K562 (cell line): ENCODE measurements around the gene EFCAB7. TPM values are rescaled to one million over a fixed set of nuclear protein-coding genes. Genes with fewer than 3 reads are reported as not detected.

Experiments used
- ATAC-seq: fragments of 200-7000 bp; cut with Tn5 transposase; 3 replicates; pipeline ENCODE4 v1.9.1; 2020; ENCODE audit warnings: moderate library complexity
- BruUV-seq: library from RNA; stranded (reverse); fragments of 400-500 nt; replicated peaks from 2 replicates; lab custom pipeline; 2021; lab: Mats Ljungman, UMichigan
- CTCF ChIA-PET: fragments of 300-600 bp; formaldehyde crosslinking; extraction: SDS; loops from one replicate; lab custom pipeline; 2021; ENCODE audit warnings: low intra/inter-chr PET ratio; lab: Yijun Ruan, JAX
- POLR2A ChIA-PET: fragments of 300-600, 350-650 bp; sonication (Branson Sonifier 250); formaldehyde crosslinking; extraction: SDS; loops from one replicate; lab custom pipeline; 2021; ENCODE audit warnings: antibody characterized with exemption, inconsistent platforms; lab: Yijun Ruan, JAX
- DNase-seq, 4 experiments: peaks; one replicate each; pipeline versions ENCODE4 v3.0.0 to v3.0.0-alpha.2; 2011 to 2018; ENCODE audit warnings: low spot score in 3 of 4, mixed read lengths in 3 of 4; ENCODE audit errors: extremely low read depth in 1 of 4
- FAIRE-seq: peaks from 2 replicates; lab custom pipeline; 2011; peaks lifted over from hg19 to GRCh38; lab: Jason Lieb, UNC
- H2AFZ ChIP-seq: 2 replicates; pipeline ENCODE4 v1.6.0; 2011; ENCODE audit warnings: low read depth, low read length, control low read depth, inconsistent platforms
- H3K27ac ChIP-seq: fragments of 200-600 bp; 3 replicates; pipeline ENCODE4 v1.8.0; 2011; ENCODE audit warnings: low read depth, mild to moderate bottlenecking, control low read depth, inconsistent platforms, low read length, moderate library complexity, mixed read lengths; ENCODE audit errors: extremely low read depth
- H3K27me3 ChIP-seq, 2 experiments: fragments of 300-600 bp in 1 of 2; 2 replicates in 1 of 2; 3 replicates in 1 of 2; pipeline versions ENCODE4 v1.6.0 to v1.8.0; 2011; ENCODE audit warnings: inconsistent platforms in 2 of 2, low read length in 2 of 2, mild to moderate bottlenecking in 1 of 2, mixed read lengths in 1 of 2, moderate library complexity in 1 of 2; ENCODE audit not compliant: control insufficient read depth in 2 of 2, insufficient read depth in 2 of 2
- H3K36me3 ChIP-seq: fragments of 300-600 bp; 3 replicates; pipeline ENCODE4 v1.8.0; 2011; ENCODE audit warnings: mild to moderate bottlenecking, low read length, inconsistent platforms; ENCODE audit not compliant: control insufficient read depth, insufficient read depth
- H3K4me1 ChIP-seq, 2 experiments: fragments of 200-600 bp in 1 of 2; replicated peaks in 1 of 2; 2 replicates in 1 of 2; 3 replicates in 1 of 2; pipeline versions ENCODE4 v1.5.1 to v1.8.0; 2011; ENCODE audit warnings: inconsistent platforms in 2 of 2, low read length in 2 of 2, mild to moderate bottlenecking in 1 of 2, mixed read lengths in 1 of 2, moderate library complexity in 1 of 2; ENCODE audit not compliant: control insufficient read depth in 2 of 2, insufficient read depth in 2 of 2
- H3K4me2 ChIP-seq: 2 replicates; pipeline ENCODE4 v1.6.1; 2011; ENCODE audit warnings: low read length, control low read depth, inconsistent platforms, mixed read lengths; ENCODE audit not compliant: insufficient read depth
- H3K4me3 ChIP-seq: fragments of 200-600 bp; sonication (generic), shearing (Covaris generic); 2 replicates; pipeline ENCODE4 v1.5.1; 2016; ENCODE audit warnings: control low read depth, inconsistent platforms
- H3K79me2 ChIP-seq: fragments of 200-600 bp; 3 replicates; pipeline ENCODE4 v1.8.0; 2011; ENCODE audit warnings: low read length, inconsistent platforms; ENCODE audit not compliant: control insufficient read depth, insufficient read depth
- H3K9ac ChIP-seq, 2 experiments: 2 replicates each; pipeline versions ENCODE4 v1.6.0 to v1.6.1; 2011; ENCODE audit warnings: low read depth in 2 of 2, low read length in 2 of 2, control low read depth in 1 of 2, inconsistent platforms in 1 of 2, mild to moderate bottlenecking in 1 of 2, mixed read lengths in 1 of 2; ENCODE audit not compliant: insufficient read depth in 1 of 2
- H3K9me1 ChIP-seq: one replicate; pipeline ENCODE4 v1.6.0; 2011; ENCODE audit warnings: inconsistent platforms, mild to moderate bottlenecking, low read length, moderate library complexity; ENCODE audit not compliant: control insufficient read depth, insufficient read depth
- H3K9me3 ChIP-seq: replicated peaks from 2 replicates; pipeline ENCODE4 v1.5.1; 2011; ENCODE audit warnings: low read depth, low read length, inconsistent platforms; ENCODE audit not compliant: control insufficient read depth, insufficient read depth
- H4K20me1 ChIP-seq: replicated peaks from 2 replicates; pipeline ENCODE4 v1.6.1; 2011; ENCODE audit warnings: low read length, inconsistent platforms, mixed read lengths; ENCODE audit not compliant: control insufficient read depth, insufficient read depth
- BRCA1 ChIP-seq, 2 experiments: fragments of 450-650 bp in 1 of 2; sonication (generic) in 1 of 2; formaldehyde crosslinking in 1 of 2; IDR thresholded peaks; 2 replicates each; pipeline versions ENCODE4 v1.5.0 to v1.6.1; 2017 to 2020; ENCODE audit warnings: mild to moderate bottlenecking in 1 of 2, missing genetic modification reagents in 1 of 2
- GABPB1 ChIP-seq: sonication (generic); formaldehyde crosslinking; IDR thresholded peaks from 2 replicates; pipeline ENCODE4 v1.8.0; 2022; ENCODE audit warnings: mild to moderate bottlenecking, missing genetic modification reagents
- IRF2 ChIP-seq: sonication (generic); formaldehyde crosslinking; IDR thresholded peaks from 2 replicates; pipeline ENCODE4 v1.8.1; 2022; ENCODE audit warnings: mild to moderate bottlenecking, missing genetic modification reagents
- LCOR ChIP-seq: sonication (generic); formaldehyde crosslinking; IDR thresholded peaks from 2 replicates; pipeline ENCODE4 v1.8.0; 2022; ENCODE audit warnings: mild to moderate bottlenecking, missing genetic modification reagents
- NR1H2 ChIP-seq: sonication (generic); formaldehyde crosslinking; IDR thresholded peaks from 2 replicates; pipeline ENCODE4 v1.4.0; 2020; ENCODE audit warnings: mild to moderate bottlenecking, missing genetic modification reagents
- PHF21A ChIP-seq: fragments of 450-650 bp; IDR thresholded peaks from 2 replicates; pipeline ENCODE4 v1.6.1; 2017; ENCODE audit warnings: low read depth, borderline replicate concordance
- POLR2H ChIP-seq: IDR thresholded peaks from 2 replicates; pipeline ENCODE4 v1.6.1; 2016; ENCODE audit warnings: missing genetic modification characterization, low read depth, mild to moderate bottlenecking, control low read depth, missing compliant biosample characterization, moderate library complexity
- RBM22 ChIP-seq: fragments of 200-400 bp; formaldehyde crosslinking; IDR thresholded peaks from 2 replicates; pipeline ENCODE4 v1.6.1; 2018; ENCODE audit warnings: low read length, low read depth; ENCODE audit not compliant: poor library complexity, severe bottlenecking
- WGBS: fragments of 100-300 bp; shearing (Covaris generic); methylation state at CpG from one replicate; pipeline ENCODE4 v1.1.6; 2016; ENCODE audit warnings: low coverage, mixed read lengths; ENCODE audit not compliant: insufficient coverage; ENCODE audit errors: missing lambda C conversion rate; 5-methylcytosine and 5-hydroxymethylcytosine counted together
- in situ Hi-C: fragments of 300-500 bp; cut with MboI; formaldehyde crosslinking; loops from 4 replicates; pipeline ENCODE4 v1.15.0; 2018; ENCODE audit warnings: inconsistent platforms, mixed read lengths
- intact Hi-C: fragments of 100-400 bp; cut with micrococcal nuclease; formaldehyde crosslinking; loops from 2 replicates; pipeline ENCODE4 v1.14.2; 2022
- polyA plus RNA-seq, 8 experiments: library from polyadenylated mRNA; depleted of rRNA in 4 of 8; stranded (reverse) in 5 of 8; unstranded in 3 of 8; fragments of >200 nt; fragmentation: Nextera tagmentation in 2 of 8; fragmentation: Illumina TruSeq in 1 of 8; extraction: Ambion mirVana in 2 of 8; extraction: Trizol in 1 of 8; gene quantifications; 2 replicates each; pipeline versions ENCODE4 v1.2.1 to v1.2.3, GENCODE V29; 2011 to 2014; ENCODE audit warnings: inconsistent platforms in 1 of 8, missing spikeins in 1 of 8
- total RNA-seq, 7 experiments: library from RNA; depleted of rRNA in 6 of 7; stranded (reverse); fragments of >200 nt in 6 of 7; fragmentation: Illumina TruSeq in 2 of 7; extraction: Trizol in 2 of 7; gene quantifications; 2 replicates each; pipeline versions ENCODE4 v1.2.1 to v1.2.3, GENCODE V29; 2011 to 2021; ENCODE audit warnings: low replicate concordance in 1 of 7

EFCAB7 gene
- total and polyA plus RNA-seq, 9 of the 15 experiments (the other 6 are each of a cell fraction or from before 2014, with no cell fraction given) = 3.2 to 7.6 (median 5.7) TPM

DNA sequence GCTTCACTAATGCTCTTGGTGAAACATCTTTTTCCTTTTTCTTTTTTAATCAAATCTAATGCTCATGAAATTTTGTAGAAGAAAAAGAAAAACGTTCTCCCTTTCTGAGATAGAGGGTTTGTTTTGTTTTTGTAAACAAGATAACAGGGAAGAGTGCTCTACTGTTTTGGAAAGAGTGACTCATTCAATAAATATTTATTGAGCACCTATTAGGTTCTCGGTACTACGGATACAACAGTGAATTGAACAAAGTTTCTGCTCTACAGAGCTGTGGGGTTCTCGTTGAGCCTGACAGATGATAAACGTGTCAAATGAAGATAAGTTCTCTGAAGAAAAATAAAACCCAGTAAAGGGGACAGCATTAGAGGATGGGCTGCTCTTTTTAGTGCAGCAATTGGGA, 76.9 kb downstream of the EFCAB7 start:
- no peak overlapping the region for H2AFZ ChIP-seq
- BruUV-seq = no TSS peak
- POLR2A ChIA-PET = no interaction called here
- in situ Hi-C loops = no loop called here
- H3K4me1 ChIP-seq = no peaks in the 10 kb centered on the region
- no peaks in the 10 kb centered on the region for H3K9me3 ChIP-seq
- H3K4me2 ChIP-seq = no peak overlapping the region
- DNase-seq = no peak
- ATAC-seq = no peak
- H3K27me3 ChIP-seq = peaks cover 4 to 6% of the 10 kb centered on the region in 2 experiments; a peak in 4 of 5 replicates
- WGBS = 0% methylated on average over 5 of the region's 5 CpGs
- no peak overlapping the region for H3K27ac ChIP-seq
- CTCF ChIA-PET = no interaction called here
- H3K9me1 ChIP-seq = no peaks in the 10 kb centered on the region
- no peak for FAIRE-seq
- H4K20me1 ChIP-seq = no peaks in the 10 kb centered on the region
- intact Hi-C loops = no loop called here
- no peak overlapping the region for H3K4me3 ChIP-seq
- no peak overlapping the region for H3K9ac ChIP-seq
- H3K79me2 ChIP-seq = no peaks in the 10 kb centered on the region
- H3K36me3 ChIP-seq = no peaks in the 10 kb centered on the region
- TF ChIP-seq POLR2H (tag) = no peak

DNA sequence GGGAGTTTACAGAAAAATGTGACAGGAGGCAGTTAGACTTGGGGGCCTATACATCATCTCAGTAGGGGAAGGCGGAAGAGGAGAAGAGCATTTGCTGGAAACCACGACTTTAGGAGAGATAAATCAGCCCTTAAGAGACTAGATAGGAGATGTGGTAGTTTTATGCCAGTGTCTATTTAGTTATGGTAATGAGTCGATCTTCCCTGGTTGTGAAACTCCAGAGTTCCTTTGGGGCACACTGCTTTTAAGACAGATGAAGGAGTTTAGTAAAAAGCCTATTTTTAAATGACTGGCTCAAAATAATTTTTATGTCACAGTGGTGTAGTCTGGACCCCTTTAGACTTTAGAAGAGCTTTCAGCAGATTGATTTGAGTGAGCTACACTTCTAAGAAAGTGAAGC, 77.7 kb downstream of the EFCAB7 start:
- no peak overlapping the region for H3K4me3 ChIP-seq
- no peak for DNase-seq
- intact Hi-C loops = no loop called here
- H3K9me3 ChIP-seq = no peaks in the 10 kb centered on the region
- H3K4me2 ChIP-seq = no peak overlapping the region
- POLR2A ChIA-PET = interaction anchor here (0.6 kb wide), 1 partner anchor 422 kb away, joined by 3 read pairs; no protein-coding TSS in a partner anchor
- H4K20me1 ChIP-seq = no peaks in the 10 kb centered on the region
- in situ Hi-C loops = no loop called here
- 0% methylated on average over 3 of the region's 3 CpGs for WGBS
- no peaks in the 10 kb centered on the region for H3K79me2 ChIP-seq
- H3K27me3 ChIP-seq = peaks cover 4 to 6% of the 10 kb centered on the region in 2 experiments; a peak in 4 of 5 replicates
- H3K27ac ChIP-seq = no peak overlapping the region
- no peak overlapping the region for H3K9ac ChIP-seq
- CTCF ChIA-PET = no interaction called here
- H2AFZ ChIP-seq = no peak overlapping the region
- H3K9me1 ChIP-seq = no peaks in the 10 kb centered on the region
- no peak for ATAC-seq
- no peak for FAIRE-seq
- H3K4me1 ChIP-seq = no peaks in the 10 kb centered on the region
- no TSS peak for BruUV-seq
- no peaks in the 10 kb centered on the region for H3K36me3 ChIP-seq
- TF ChIP-seq RBM22 (no peak), PHF21A (no peak), GABPB1 (CRISPR knock-in tag) (no peak), NR1H2 (CRISPR knock-in tag) (no peak), BRCA1 (IDR thresholded peaks at IDR 0.05) (no peak), BRCA1 (CRISPR knock-in tag; IDR thresholded peaks at IDR 0.05) (no peak), LCOR (CRISPR knock-in tag) (no peak), IRF2 (CRISPR knock-in tag) (no peak)
